HG02610 (cell line): ENCODE measurements around the gene PHLDB2.

Experiments used
- ATAC-seq: cut with Tn5 transposase; IDR thresholded peaks from one replicate; pipeline ENCODE4 v1.9.1; 2021; ENCODE audit warnings: mild to moderate bottlenecking, moderate library complexity; ENCODE audit not compliant: unreplicated experiment

The PHLDB2 gene

DNA sequence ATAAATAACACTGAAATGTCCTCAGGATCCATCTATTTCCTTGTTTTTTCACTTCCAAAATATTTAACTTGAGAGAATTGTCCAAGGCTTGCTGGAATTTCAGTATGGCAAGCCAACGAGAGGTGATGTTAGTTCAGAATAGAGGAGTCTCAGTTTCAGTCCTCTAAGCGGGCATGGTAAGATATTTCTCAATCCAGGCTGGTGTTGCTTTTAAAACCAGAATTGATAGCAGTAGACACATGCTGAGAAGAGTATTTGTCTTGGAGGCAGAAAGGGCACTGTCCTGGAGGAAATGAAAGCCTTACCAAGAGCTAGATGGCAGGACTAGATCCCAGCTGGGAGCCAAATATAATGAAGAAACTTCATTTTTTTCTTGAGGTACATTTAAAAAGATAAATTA lies 23.1 kb downstream of the PHLDB2 start:
- ATAC-seq: no peak

DNA sequence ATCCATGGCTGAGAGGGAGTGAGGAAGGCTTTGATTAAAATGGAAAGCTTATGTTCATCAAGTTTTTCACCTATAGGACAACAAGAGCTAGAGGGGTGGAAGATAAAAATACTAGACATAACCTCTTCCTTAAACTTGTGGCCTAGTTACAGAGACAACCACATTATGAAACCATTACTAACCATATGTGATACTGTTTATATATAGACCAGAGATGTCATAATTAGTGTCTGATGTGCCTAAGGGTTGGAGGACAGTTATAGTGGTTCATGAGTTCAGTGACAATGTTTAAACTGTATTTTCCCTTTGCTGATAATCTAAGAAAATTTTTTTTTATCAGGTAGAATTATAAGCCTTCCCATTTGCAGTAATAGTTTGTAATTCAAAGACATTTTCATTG lies 23.7 kb downstream of the PHLDB2 start:
- ATAC-seq: peak; percentile 88

DNA sequence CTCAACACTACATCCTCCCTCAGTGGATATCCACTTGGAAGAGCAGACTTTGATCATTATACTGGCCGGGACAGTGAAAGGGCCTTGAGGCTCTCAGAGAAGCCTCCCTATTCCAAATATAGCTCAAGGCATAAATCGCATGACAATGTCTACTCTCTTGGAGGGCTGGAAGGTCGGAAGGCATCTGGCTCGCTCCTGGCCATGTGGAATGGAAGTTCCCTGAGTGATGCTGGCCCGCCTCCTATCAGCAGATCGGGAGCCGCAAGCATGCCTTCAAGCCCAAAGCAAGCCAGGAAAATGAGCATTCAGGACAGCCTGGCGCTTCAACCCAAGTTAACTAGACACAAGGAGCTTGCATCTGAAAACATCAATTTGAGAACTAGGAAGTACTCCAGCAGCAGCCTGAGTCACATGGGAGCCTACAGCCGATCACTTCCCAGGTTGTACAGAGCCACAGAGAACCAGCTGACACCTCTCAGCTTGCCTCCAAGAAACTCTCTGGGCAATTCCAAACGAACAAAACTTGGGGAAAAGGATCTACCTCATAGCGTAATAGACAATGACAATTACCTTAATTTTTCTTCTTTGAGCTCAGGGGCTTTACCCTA lies 25.4 kb downstream of the PHLDB2 start:
- no peak for ATAC-seq

DNA sequence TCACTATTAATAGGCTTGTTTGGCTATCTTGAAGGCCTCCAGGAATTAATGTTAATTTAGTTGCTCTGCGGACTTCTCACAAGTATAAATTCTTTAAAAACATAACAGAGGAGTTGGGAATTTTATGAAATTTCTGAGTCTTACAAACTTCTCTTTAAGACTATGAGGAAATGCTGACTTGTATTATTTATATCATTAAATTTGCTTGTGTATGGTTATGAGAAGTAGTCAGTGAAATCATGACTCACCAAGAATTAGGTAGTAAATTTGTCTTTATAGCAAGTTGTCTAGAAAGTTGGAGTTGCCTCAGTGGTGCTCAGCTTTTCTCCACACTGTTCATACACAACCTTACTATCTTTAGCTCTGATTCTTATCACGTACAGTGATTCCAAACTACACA lies 26.5 kb downstream of the PHLDB2 start:
- ATAC-seq: no peak

DNA sequence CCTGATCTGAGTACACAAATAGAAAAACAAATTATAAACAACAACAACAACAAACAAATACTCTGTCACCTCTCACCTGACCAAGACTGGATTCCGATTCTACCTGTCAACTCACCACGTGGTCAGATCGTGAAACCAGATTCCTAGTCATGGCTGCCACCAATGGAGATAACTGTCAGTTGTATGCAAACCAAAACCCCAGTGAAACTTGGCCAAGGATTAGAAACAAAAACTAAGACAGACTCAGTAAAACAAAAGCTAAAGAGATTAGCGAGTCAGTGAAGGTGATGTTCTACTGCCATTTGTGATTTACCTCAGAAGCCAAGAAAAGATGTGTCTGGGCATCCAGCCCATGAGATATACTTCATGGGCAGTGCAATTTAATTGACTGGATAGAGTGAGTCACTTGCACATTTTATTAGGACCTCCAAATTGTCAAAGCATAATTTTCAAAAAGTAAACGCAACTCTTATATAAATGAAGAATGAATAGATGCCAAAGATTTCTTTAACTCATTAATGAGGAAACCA lies 31.1 kb downstream of the PHLDB2 start:
- ATAC-seq: no peak

DNA sequence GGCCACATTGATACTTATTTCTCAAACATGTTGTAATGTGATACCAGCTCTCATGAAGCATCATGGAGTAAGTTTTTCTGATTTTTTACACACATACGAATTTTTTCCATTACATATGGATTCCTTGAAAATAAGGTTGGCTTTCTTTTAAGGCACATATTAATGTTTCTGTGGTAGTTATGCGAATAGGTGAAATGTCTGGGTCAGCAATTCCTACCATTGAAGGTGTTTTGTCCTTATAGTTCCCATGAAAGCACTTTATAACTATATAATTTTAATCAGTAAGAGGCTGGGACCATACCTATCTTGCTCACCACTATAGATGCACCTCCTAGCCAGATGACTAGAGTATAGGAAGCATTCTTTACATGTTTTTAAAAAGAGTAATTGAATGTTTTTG lies 33.0 kb downstream of the PHLDB2 start:
- ATAC-seq: no peak

DNA sequence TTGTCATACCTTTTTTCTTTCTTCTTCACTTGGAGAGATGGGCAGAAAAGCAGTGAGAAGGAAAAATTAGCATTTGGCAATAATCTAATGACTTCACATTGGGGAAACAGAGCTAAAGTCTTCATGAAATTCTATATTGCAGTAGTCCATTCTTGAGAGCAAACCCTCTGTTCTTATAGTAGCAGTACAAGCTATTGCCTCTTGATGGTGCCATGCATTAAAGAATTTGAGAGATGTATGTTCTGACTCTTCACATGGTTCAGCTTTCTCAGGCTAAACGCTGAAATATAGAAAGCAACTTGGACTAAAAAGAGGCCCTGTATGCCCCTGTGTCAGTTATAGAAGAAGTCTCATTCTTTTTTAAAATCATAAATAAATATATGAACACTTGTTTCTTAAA lies 36.0 kb downstream of the PHLDB2 start:
- no peak for ATAC-seq

DNA sequence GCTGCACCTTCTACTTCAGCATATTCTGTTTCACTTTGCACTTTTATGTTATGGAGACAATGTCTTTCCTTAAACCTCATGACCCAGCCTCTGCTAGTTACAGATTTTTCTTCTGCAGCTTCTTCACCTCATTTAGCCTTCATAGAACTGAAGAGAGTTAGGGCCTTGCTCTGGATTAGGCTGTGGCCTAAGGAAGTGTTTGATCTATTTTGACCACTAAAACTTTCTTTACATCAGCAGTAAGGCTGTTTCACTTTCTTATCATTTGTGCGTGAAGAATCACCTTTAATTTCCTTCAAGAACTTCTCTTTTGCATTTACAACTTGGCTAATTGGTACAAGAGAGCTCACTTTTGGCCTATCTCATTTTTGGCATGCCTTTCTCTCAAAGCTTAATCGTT lies 40.9 kb downstream of the PHLDB2 start:
- no peak for ATAC-seq

DNA sequence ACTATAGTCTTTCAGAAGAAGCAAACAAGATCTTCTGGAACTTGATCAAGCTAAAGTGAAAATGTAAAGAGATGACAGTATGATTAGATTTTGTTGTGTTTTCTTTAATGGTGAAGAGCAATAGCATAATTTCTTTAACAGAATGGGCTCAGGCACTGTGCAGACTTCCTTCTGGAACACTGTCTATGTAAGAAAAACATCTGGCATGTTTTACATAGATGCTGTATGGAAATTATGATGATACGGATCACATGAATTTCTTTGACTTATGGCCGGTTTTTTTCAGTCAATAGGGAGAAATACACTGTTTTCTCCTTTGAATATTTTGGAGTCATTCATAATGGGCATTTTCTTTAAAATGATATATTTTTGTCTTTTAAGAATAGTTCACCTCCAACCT lies 42.6 kb downstream of the PHLDB2 start:
- ATAC-seq: no peak

DNA sequence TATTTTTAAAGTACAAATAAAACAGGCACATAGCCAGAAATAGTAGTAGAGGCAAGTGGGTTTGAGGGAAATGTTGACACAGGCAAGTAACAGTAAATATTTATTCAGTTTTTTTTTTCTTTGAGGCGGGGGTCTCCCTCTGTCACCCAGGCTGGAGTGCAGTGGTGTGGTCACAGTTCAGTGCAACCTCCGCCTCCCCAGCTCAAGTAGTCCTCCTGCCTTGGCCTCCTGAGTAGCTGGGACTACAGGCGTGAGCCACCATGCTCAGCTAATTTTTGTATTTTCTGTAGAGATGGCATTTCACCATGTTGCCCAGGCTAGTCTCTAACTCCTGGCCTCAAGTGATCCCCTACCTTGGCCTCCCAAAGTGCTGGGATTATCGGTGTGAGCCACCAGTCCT lies 43.5 kb downstream of the PHLDB2 start:
- no peak for ATAC-seq

DNA sequence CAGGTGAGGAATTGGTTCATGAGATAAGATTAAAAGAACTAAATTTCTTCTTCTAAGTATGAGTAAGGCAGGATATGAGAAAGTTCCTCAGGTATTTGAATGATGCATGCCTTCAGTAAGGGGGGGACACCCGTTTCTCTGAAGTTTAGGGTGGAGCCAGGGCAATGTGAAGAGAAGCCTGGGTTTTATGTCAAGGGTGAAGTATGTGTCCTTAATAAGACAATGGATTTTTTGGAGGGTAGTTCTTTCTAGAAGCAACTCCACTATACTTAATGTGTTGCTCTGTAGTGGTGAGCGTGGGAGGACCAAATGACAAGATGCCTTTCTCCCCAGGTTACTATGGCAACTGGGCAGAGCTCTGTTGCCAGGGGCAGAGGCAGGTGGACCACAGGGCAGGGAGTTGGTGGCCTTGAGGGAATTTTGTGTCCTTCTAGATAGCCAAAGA lies 44.0 kb downstream of the PHLDB2 start:
- no peak for ATAC-seq

DNA sequence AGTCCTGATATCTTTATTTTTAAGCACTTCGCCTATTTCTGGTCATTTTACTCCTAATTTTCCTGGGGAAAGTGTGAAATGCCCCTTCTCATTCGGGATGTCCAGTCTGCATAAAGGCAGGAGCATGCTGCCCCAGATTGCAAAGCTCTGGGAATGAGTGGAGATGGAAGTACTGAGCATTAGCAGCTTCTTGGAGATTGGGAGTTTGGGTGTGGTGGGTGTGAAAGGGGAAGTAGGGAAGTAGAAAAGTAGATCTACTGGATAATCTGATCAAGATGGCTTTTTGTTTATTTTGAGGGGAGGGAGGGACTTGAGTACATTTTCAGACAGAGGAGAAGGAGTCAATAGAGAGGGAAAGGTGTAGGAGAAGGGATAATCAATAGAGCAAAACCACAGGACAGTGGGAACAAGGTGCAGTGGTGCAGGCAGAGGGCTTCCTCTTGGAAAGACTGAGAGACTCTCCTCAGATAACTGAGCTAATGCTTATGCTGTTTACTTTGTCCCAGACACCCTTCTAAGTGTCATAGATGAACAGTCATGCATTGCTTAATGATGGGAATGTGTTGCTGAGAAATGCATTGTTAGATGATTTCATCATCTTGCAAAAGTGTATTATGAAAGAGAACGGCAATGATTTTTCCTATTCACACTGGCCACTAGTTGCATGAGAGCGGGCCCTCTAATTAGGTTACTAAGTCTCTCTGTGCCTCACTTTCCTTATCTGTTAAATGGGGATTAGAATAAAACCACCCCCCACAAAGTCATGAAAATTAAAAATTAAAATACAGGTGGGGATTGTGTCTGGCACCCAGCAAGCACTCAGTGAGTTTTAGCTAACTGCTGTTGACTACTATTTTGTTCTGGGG lies 45.5 kb downstream of the PHLDB2 start:
- ATAC-seq: no peak

DNA sequence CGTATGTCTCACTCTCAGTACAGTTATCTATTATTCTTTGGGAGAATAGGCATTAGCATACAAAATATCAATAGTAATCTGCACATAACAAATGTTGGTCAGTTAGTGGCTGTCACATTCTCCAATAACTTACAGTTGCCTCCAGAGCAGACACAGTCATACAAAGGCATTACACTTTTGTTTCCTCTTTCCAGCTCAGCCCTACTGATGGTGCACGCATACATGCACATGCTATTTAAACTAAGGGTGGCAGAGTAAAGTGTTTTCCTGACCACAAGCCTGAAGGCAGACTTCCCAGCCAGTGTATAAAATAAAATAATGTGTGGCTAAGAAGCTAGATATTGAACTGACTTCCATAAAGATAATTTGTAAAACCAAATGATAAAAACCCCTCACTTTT lies 47.6 kb downstream of the PHLDB2 start:
- no peak for ATAC-seq

DNA sequence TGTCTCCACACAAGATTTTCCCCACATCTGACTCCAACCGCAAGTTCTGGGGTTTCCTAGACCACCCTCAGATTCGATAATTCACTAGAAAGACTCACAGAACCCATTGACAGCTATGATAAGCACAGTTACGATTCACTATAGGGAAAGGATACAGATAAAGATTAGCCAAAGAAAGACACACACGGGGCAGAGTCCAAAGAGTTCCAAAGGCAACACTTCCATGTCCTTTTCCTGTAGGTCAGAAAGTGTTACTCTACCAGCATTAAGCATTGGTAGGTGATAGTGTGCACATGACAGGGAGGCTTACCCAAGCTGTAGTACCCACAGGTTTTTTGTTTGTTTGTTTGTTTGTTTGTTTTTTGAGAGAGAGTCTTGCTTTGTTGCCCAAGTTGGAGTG lies 48.1 kb downstream of the PHLDB2 start:
- ATAC-seq: no peak

DNA sequence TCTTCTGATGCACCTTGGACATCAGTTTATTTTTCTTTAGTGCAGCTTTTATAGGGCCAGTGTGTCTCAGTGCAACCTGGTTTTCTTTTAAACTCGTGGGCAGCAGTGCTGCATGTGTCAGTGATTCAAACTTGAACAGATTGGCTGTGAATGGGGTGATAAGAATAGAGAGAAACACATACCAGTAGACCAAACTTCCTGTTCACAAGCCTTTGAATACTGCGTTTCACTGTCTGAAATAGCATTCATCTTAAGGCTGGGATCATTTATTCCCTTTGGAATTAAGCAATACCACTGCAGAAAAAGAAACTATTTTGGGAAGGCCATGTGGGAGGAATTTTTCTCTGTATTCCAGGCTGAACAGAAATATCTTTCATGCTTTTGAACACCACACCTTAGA lies 51.7 kb downstream of the PHLDB2 start:
- ATAC-seq: no peak

DNA sequence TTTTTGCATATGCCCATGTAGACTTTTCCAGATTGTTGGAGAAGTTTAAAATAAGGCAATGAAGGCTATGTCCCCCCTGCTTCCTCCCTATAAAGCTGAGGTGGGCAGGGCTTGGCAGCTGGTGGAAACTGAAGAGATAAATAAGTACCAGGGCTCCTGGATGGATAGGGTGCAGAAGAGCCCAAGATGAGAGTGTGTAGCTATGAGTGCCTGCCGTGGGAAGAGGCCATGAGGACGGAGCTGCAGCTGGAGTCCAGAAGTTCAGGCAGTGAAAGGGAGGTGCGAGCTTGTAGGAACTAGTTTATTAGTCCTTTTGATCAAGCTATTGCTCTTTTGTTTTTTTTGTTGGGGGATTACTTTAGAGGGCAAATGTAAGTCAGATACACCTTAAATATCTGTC lies 52.4 kb downstream of the PHLDB2 start:
- no peak for ATAC-seq

DNA sequence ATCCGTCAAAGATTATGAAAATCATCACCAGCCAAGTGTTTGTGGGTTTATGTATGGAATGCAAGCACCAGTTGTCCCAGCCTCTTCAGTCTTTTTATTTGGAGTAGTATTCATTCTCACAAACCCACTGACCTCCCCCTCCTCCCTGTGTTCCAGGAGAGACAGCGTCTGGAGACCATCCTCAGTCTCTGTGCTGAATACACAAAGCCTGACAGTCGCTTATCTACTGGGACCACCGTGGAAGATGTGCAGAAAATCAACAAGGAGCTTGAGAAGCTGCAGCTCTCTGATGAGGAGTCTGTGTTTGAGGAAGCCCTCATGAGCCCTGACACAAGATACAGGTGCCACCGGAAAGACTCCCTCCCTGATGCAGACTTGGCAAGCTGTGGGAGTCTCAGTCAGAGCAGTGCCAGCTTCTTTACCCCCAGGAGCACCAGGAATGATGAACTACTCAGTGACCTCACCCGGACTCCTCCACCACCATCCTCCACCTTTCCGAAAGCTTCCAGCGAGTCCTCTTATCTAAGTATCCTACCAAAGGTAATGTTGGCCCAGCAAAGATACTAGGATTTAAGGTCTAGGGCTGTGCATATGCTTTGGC lies 54.2 kb downstream of the PHLDB2 start:
- ATAC-seq: no peak

DNA sequence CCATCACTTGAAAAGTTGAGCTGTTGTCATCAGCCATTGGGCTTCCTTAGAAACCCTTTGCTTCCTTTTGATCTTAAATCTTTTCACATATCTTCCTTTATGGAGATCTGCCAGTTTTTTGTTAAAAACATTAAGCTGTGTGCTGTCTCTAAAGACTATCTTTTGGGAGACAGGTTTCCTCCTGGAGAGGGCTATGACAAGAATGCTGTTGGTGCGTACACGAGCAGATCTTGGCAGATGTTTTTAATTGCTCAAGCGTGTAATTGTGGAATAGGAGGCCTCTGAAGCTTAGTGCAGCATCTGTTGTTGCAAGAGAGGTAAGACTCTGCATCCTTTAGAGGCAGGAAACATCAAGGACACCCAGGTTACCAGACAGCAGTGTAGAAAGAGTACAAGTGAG lies 56.8 kb downstream of the PHLDB2 start:
- ATAC-seq: no peak

DNA sequence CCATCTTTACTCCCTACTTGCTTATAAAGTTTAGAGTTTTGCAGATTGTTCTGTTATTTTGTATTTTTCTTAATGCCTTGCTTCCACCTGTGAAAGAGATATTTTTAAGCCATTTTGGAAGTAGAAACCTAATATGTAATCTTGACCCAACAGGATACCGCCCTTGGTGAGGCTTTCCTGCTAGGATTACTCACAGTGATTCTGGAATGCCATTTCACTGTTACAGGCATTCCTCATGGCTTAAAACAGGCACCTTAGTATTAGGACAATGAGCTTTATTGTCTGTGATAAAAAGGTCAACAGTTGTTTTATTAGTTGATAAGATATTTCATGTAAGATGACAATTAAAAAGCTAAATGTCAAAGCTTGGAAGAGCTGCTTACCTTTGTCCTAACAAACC lies 58.2 kb downstream of the PHLDB2 start:
- no peak for ATAC-seq

DNA sequence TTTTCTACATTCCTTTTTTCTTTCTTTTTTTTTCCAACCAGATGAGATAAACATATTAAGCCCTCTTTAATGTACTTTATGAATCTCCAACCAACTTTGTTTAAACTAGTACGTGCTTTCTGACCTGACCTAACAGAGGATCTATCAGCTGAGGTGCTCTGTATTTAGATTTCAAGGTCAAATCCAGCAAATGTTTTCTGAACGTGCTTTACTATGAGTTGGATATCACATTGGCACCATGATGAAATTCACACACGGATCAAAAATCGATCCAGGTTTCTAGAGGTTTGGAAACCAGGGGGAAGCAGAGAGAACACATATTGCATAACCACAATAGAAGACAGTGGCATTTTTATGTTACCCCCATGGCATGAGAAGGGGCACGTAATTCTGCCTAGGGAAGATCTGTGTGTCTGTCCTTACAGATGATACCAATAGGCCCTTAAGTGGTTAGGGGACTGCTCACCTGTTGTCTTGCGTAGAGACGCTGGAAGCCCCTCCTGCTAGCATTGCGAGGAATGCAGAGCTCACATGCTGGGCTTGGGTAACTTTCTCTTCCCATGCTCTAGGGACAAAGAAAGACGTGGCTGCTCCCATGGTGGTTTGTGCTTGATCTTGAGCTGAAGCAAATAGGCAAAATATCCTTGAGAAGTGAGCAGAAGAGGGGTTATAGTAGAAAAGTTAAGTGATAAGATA lies 60.5 kb downstream of the PHLDB2 start:
- no peak for ATAC-seq

DNA sequence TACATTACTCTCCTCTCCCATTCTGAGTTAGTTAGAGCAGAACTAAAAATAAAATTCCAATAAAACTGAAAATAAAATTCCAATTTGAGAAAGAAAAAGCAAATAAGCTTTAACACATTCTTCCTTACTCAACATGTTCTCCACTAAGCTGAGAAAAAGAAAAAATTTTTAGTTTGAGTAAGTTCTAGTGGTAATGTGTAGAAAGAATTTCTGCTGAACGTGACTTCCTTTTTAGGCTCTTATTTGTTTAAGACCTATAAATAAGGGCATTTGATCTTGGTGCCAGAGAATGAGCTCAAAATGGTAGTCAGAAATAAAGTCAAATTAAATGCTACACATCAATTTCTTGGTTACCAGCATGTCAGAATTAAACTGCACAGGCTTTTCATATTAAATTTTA lies 62.1 kb downstream of the PHLDB2 start:
- ATAC-seq: no peak
